Smooth muscle cell (in vitro differentiated cells): Measurements from ENCODE around the gene PFKFB3. TPM values are rescaled to one million over a fixed set of nuclear protein-coding genes. Genes with fewer than 3 reads are reported as not detected.

Source experiments
- DNase-seq: peaks from one replicate; lab custom pipeline; 2025; ENCODE audit not compliant: unreplicated experiment; lab: John Stamatoyannopoulos, UW
- H2AFZ ChIP-seq: fragments of 200-600 bp; sonication (generic); 2 replicates; pipeline ENCODE4 v1.6.0; 2016; ENCODE audit warnings: antibody characterized with exemption, low read depth, mild to moderate bottlenecking
- H3F3A ChIP-seq: fragments of 200-600 bp; sonication (generic); 2 replicates; pipeline ENCODE4 v1.6.0; 2017; ENCODE audit warnings: antibody characterized with exemption, low read depth
- H3K27ac ChIP-seq: fragments of 200-600 bp; sonication (generic); 2 replicates; pipeline ENCODE4 v1.5.1; 2016; ENCODE audit warnings: low read depth, mild to moderate bottlenecking
- H3K27me3 ChIP-seq: fragments of 200-600 bp; sonication (generic); 2 replicates; pipeline ENCODE4 v1.6.1; 2016; ENCODE audit warnings: low read depth, mild to moderate bottlenecking
- H3K36me3 ChIP-seq: fragments of 200-600 bp; sonication (generic); 2 replicates; pipeline ENCODE4 v1.5.1; 2016; ENCODE audit warnings: low read depth
- H3K4me1 ChIP-seq: fragments of 200-600 bp; sonication (generic); 2 replicates; pipeline ENCODE4 v1.5.1; 2016; ENCODE audit warnings: low read depth
- H3K4me2 ChIP-seq: fragments of 200-600 bp; sonication (generic); 2 replicates; pipeline ENCODE4 v1.6.0; 2016; ENCODE audit warnings: mild to moderate bottlenecking
- H3K4me3 ChIP-seq: fragments of 200-600 bp; sonication (generic); 2 replicates; pipeline ENCODE4 v1.5.1; 2016; ENCODE audit warnings: mild to moderate bottlenecking
- H3K79me2 ChIP-seq: fragments of 200-600 bp; sonication (generic); 2 replicates; pipeline ENCODE4 v1.6.0; 2016; ENCODE audit warnings: low read depth, mild to moderate bottlenecking
- H3K9ac ChIP-seq: fragments of 200-600 bp; sonication (generic); 2 replicates; pipeline ENCODE4 v1.6.0; 2016; ENCODE audit warnings: low read depth
- H3K9me3 ChIP-seq: fragments of 200-600 bp; sonication (generic); replicated peaks from 2 replicates; pipeline ENCODE4 v1.5.1; 2016; ENCODE audit warnings: low read depth
- H4K20me1 ChIP-seq: fragments of 200-600 bp; sonication (generic); 2 replicates; pipeline ENCODE4 v1.6.0; 2016; ENCODE audit warnings: low read depth
- WGBS: methylation state at CpG from one replicate; pipeline ENCODE4 v1.1.7; 2016; ENCODE audit warnings: low lambda C conversion rate; 5-methylcytosine and 5-hydroxymethylcytosine counted together
- polyA plus RNA-seq: library from polyadenylated mRNA; unstranded; fragments of >200 nt; fragmentation: Nextera tagmentation; extraction: Ambion mirVana; gene quantifications from 2 replicates; pipeline ENCODE4 v1.2.1, GENCODE V29; 2016
- total RNA-seq: library from RNA; depleted of rRNA; stranded (reverse); fragments of >200 nt; gene quantifications from 2 replicates; pipeline ENCODE4 v1.2.3, GENCODE V29; 2014
- TF ChIP-seq, protein P1 (sequence below): fragments of 200-600 bp; sonication (generic); IDR thresholded peaks from 2 replicates; pipeline ENCODE4 v1.5.1; 2017; ENCODE audit warnings: borderline replicate concordance, mild to moderate bottlenecking, antibody characterized with exemption; ENCODE audit not compliant: insufficient read depth, poor library complexity, severe bottlenecking

PFKFB3 gene
- total and polyA plus RNA-seq, 2 experiments from 2014 or later: 61.3 to 68.3 TPM

DNA sequence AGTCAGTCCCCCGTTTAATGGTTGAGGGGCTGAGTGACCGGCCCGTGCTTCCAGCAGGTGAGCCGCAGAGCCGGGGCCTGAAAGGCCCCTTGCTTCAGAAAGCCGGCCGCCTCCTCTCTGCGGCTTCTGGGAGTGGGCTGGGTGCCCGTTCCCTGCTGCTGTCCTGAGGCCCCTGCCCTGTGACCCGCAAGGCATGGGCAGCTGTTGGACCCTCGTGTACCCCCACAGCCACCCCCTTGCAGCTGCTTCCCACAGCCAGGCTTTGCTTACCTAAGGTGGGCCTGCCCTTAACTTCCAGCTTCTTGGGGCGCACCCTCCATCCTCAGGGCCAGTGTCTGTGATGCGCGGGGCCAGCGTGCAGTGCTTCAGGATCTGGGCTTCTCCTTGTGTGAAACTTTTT is 26.6 kb downstream of the PFKFB3 start:
- no peak overlapping the region for H3K27ac ChIP-seq
- H3K36me3 ChIP-seq: peaks cover 28% of the 10 kb centered on the region
- no peaks in the 10 kb centered on the region for H3K27me3 ChIP-seq
- no peaks in the 10 kb centered on the region for H3K9me3 ChIP-seq
- peaks cover 4% of the 10 kb centered on the region for H3K79me2 ChIP-seq
- 96% methylated on average over 15 of the region's 15 CpGs for WGBS
- DNase-seq: no peak
- H3K9ac ChIP-seq: no peak overlapping the region
- H3K4me1 ChIP-seq: no peaks in the 10 kb centered on the region
- peaks cover 47% of the 10 kb centered on the region for H3F3A ChIP-seq
- no peak overlapping the region for H2AFZ ChIP-seq
- H3K4me3 ChIP-seq: no peak overlapping the region
- H3K4me2 ChIP-seq: no peak overlapping the region
- TF ChIP-seq, protein P1, sequence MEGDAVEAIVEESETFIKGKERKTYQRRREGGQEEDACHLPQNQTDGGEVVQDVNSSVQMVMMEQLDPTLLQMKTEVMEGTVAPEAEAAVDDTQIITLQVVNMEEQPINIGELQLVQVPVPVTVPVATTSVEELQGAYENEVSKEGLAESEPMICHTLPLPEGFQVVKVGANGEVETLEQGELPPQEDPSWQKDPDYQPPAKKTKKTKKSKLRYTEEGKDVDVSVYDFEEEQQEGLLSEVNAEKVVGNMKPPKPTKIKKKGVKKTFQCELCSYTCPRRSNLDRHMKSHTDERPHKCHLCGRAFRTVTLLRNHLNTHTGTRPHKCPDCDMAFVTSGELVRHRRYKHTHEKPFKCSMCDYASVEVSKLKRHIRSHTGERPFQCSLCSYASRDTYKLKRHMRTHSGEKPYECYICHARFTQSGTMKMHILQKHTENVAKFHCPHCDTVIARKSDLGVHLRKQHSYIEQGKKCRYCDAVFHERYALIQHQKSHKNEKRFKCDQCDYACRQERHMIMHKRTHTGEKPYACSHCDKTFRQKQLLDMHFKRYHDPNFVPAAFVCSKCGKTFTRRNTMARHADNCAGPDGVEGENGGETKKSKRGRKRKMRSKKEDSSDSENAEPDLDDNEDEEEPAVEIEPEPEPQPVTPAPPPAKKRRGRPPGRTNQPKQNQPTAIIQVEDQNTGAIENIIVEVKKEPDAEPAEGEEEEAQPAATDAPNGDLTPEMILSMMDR: no peak
- H4K20me1 ChIP-seq: peaks cover 100% of the 10 kb centered on the region

DNA sequence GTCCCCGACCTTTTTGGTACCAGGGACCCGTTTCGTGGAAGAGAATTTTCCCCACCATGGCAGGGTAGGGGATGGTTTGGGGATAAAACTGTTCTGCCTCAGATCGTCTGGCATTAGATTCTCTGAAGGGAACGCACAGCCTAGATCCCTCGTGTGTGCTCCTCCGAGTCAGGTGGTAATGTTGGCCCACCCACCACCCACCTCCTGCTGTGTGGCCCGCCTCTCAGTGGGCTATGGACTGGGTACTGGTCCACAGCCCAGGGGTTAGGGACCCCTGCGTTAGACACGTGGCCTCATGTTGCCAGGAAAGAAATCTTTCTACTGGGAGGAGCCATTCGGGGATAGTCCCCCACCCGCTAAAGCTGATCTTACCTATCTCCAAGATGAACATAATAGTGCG is 27.0 kb downstream of the PFKFB3 start:
- no peak overlapping the region for H3K4me2 ChIP-seq
- peaks cover 4% of the 10 kb centered on the region for H3K79me2 ChIP-seq
- 96% methylated on average over 13 of the region's 13 CpGs for WGBS
- H3K4me1 ChIP-seq: no peaks in the 10 kb centered on the region
- no peak overlapping the region for H3K9ac ChIP-seq
- no peak for DNase-seq
- H3K9me3 ChIP-seq: no peaks in the 10 kb centered on the region
- H3K27me3 ChIP-seq: no peaks in the 10 kb centered on the region
- TF ChIP-seq, protein P1: no peak
- no peak overlapping the region for H3K27ac ChIP-seq
- peaks cover 28% of the 10 kb centered on the region for H3K36me3 ChIP-seq
- H4K20me1 ChIP-seq: peaks cover 100% of the 10 kb centered on the region
- peaks cover 51% of the 10 kb centered on the region for H3F3A ChIP-seq
- no peak overlapping the region for H3K4me3 ChIP-seq
- no peak overlapping the region for H2AFZ ChIP-seq

DNA sequence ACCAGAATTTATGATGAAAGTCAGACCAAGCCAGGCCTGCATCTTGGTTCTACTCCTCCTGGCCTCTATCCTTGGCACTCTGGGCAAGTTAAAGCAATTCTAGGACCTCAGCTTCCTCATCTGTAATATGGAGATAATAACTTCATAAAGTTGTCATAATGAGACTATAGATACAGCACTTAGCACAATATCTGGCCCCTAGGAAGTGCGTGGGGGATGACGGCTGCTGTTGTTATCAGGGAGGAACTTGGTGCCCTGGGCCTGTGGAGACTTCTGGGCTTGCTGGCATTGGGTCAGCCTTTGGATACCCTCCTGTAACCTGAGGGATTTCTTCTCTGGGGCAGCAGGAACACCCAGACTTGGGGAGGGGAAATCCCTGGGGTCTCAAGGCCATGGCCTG is 27.6 kb downstream of the PFKFB3 start:
- peaks cover 28% of the 10 kb centered on the region for H3K36me3 ChIP-seq
- H3K79me2 ChIP-seq: peaks cover 4% of the 10 kb centered on the region
- H3K27me3 ChIP-seq: no peaks in the 10 kb centered on the region
- peaks cover 57% of the 10 kb centered on the region for H3F3A ChIP-seq
- H3K4me2 ChIP-seq: no peak overlapping the region
- no peaks in the 10 kb centered on the region for H3K9me3 ChIP-seq
- H2AFZ ChIP-seq: no peak overlapping the region
- DNase-seq: no peak
- H4K20me1 ChIP-seq: peaks cover 100% of the 10 kb centered on the region
- 94% methylated on average over 2 of the region's 2 CpGs for WGBS
- no peak overlapping the region for H3K4me3 ChIP-seq
- no peaks in the 10 kb centered on the region for H3K4me1 ChIP-seq
- no peak overlapping the region for H3K9ac ChIP-seq
- no peak overlapping the region for H3K27ac ChIP-seq
- TF ChIP-seq, protein P1: no peak

DNA sequence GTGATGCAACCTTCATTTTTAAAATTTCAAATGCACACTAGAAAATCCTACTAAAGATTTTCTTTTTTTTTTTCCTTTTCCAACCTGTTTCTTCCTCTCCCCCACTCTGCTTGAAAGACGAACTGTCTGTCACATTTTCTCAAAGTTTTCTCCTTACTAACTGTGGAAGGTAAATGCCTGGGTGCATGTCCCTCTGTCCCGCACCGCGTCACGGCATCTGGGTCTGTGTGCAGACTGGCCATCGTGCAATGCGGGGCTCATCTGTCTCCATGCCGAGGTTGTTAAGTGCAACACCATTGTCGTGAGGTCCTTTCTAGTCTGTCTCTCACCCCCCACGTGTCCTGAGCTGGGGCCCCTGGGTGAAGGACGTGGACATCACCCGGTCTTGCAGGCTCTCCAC is 28.4 kb downstream of the PFKFB3 start:
- Histone ChIP-seq H3K27me3 (no peaks in the 10 kb centered on the region), H3K4me1 (no peaks in the 10 kb centered on the region), H3K27ac (no peak overlapping the region), H3K4me3 (no peak overlapping the region), H3K9ac (no peak overlapping the region), H3K79me2 (peaks cover 4% of the 10 kb centered on the region), H4K20me1 (peaks cover 98% of the 10 kb centered on the region), H3K9me3 (no peaks in the 10 kb centered on the region), H3K4me2 (no peak overlapping the region), H2AFZ (no peak overlapping the region), H3F3A (peaks cover 61% of the 10 kb centered on the region), H3K36me3 (peaks cover 28% of the 10 kb centered on the region)
- DNase-seq: no peak
- TF ChIP-seq, protein P1: no peak
- WGBS: 96% methylated on average over 12 of the region's 12 CpGs
